ENCODE data around the gene KRTAP8-1.

The KRTAP8-1 gene

GRCh38 chr21:30831194-30831765 is 18.2 kb upstream of the KRTAP8-1 start:
- Histone ChIP-seq H3K9ac (ENCODE audit: low read length) (no peak overlapping the region), H4K8ac (ENCODE audit: low read depth, low read length) (no peak overlapping the region), H3K18ac (ENCODE audit: low read length) (no peak overlapping the region), H2BK15ac (replicated peaks; ENCODE audit: low read depth) (no peak overlapping the region), H3K27me3 (ENCODE audit: insufficient read depth, low read length, poor library complexity) (no peaks in the 10 kb centered on the region), H4K5ac (ENCODE audit: low read length) (no peak overlapping the region), H3K79me2 (ENCODE audit: control insufficient read depth, insufficient read depth, low read length) (no peaks in the 10 kb centered on the region), H3K27ac (ENCODE audit: low read depth, low read length) (no peak overlapping the region), H2BK120ac (ENCODE audit: low read depth, low read length) (no peak overlapping the region), H3K4ac (ENCODE audit: low read depth, low read length) (no peak overlapping the region), H2BK5ac (ENCODE audit: low read length) (no peak overlapping the region), H3K36me3 (ENCODE audit: control insufficient read depth, insufficient read depth, low read length) (no peaks in the 10 kb centered on the region), H3K4me3 (ENCODE audit: low read length) (no peak overlapping the region), H3K4me2 (ENCODE audit: low read length) (no peak overlapping the region), H3K4me1 (ENCODE audit: control insufficient read depth, low read depth, low read length) (no peaks in the 10 kb centered on the region), H3K23ac (ENCODE audit: low read length) (no peak overlapping the region), H2AK5ac (ENCODE audit: low read length) (no peak overlapping the region), H3K79me1 (ENCODE audit: low read length) (no peaks in the 10 kb centered on the region), H3K56ac (ENCODE audit: low read length) (no peak overlapping the region)
- peak; percentile 85 for DNase-seq
- no CpG with 5 or more reads among the region's 6 CpGs for WGBS (ENCODE audit: extremely low coverage, insufficient coverage, low lambda C conversion rate)

GRCh38 chr21:30829659-30830058 is 16.6 kb upstream of the KRTAP8-1 start, which contains the start of gene KRTAP7-1:
Gene KRTAP7-1 (minus strand): TSS chr21:30829759. CDS start chr21:30829698, 61 bp downstream.
- H3K79me2 ChIP-seq (ENCODE audit: control insufficient read depth, insufficient read depth, low read length): no peaks in the 10 kb centered on the region
- no peak for DNase-seq
- H3K23ac ChIP-seq (ENCODE audit: low read length): no peak within 1 kb of the TSS
- no peak within 1 kb of the TSS for H3K4me2 ChIP-seq (ENCODE audit: low read length)
- no peak within 1 kb of the TSS for H3K18ac ChIP-seq (ENCODE audit: low read length)
- no peak within 1 kb of the TSS for H3K4ac ChIP-seq (ENCODE audit: low read depth, low read length)
- WGBS (ENCODE audit: extremely low coverage, insufficient coverage, low lambda C conversion rate): no CpG with 5 or more reads among the region's 4 CpGs
- H3K9ac ChIP-seq (ENCODE audit: low read length): no peak within 1 kb of the TSS
- H4K8ac ChIP-seq (ENCODE audit: low read depth, low read length): no peak within 1 kb of the TSS
- no peaks in the 10 kb centered on the region for H3K27me3 ChIP-seq (ENCODE audit: insufficient read depth, low read length, poor library complexity)
- H4K5ac ChIP-seq (ENCODE audit: low read length): no peak within 1 kb of the TSS
- no peak within 1 kb of the TSS for H2BK5ac ChIP-seq (ENCODE audit: low read length)
- no peaks in the 10 kb centered on the region for H3K79me1 ChIP-seq (ENCODE audit: low read length)
- H3K56ac ChIP-seq (ENCODE audit: low read length): no peak within 1 kb of the TSS
- no peak within 1 kb of the TSS for H2BK120ac ChIP-seq (ENCODE audit: low read depth, low read length)
- H3K27ac ChIP-seq (ENCODE audit: low read depth, low read length): no peak within 1 kb of the TSS
- no peak within 1 kb of the TSS for H3K4me3 ChIP-seq (ENCODE audit: low read length)
- no peaks in the 10 kb centered on the region for H3K4me1 ChIP-seq (ENCODE audit: control insufficient read depth, low read depth, low read length)
- no peak within 1 kb of the TSS for H2AK5ac ChIP-seq (ENCODE audit: low read length)
- H3K36me3 ChIP-seq (ENCODE audit: control insufficient read depth, insufficient read depth, low read length): no peaks in the 10 kb centered on the region
- no peak within 1 kb of the TSS for H2BK15ac ChIP-seq (replicated peaks; ENCODE audit: low read depth)

- no peak overlapping the region for H3K4me2 ChIP-seq (ENCODE audit: low read length)
- H2AK5ac ChIP-seq (ENCODE audit: low read length): no peak overlapping the region
- no peak for DNase-seq
- no peak overlapping the region for H4K5ac ChIP-seq (ENCODE audit: low read length)
- H3K4ac ChIP-seq (ENCODE audit: low read depth, low read length): no peak overlapping the region
- H3K27me3 ChIP-seq (ENCODE audit: insufficient read depth, low read length, poor library complexity): no peaks in the 10 kb centered on the region
- no peaks in the 10 kb centered on the region for H3K36me3 ChIP-seq (ENCODE audit: control insufficient read depth, insufficient read depth, low read length)
- H3K27ac ChIP-seq (ENCODE audit: low read depth, low read length): no peak overlapping the region
- no peaks in the 10 kb centered on the region for H3K79me1 ChIP-seq (ENCODE audit: low read length)
- H3K4me1 ChIP-seq (ENCODE audit: control insufficient read depth, low read depth, low read length): no peaks in the 10 kb centered on the region
- H4K8ac ChIP-seq (ENCODE audit: low read depth, low read length): no peak overlapping the region
- H3K9ac ChIP-seq (ENCODE audit: low read length): no peak overlapping the region
- H2BK5ac ChIP-seq (ENCODE audit: low read length): no peak overlapping the region
- H3K23ac ChIP-seq (ENCODE audit: low read length): peak overlapping the region; percentile 9
- H2BK15ac ChIP-seq (replicated peaks; ENCODE audit: low read depth): no peak overlapping the region
- WGBS (ENCODE audit: extremely low coverage, insufficient coverage, low lambda C conversion rate): no CpG with 5 or more reads among the region's 7 CpGs
- H3K4me3 ChIP-seq (ENCODE audit: low read length): no peak overlapping the region
- H3K56ac ChIP-seq (ENCODE audit: low read length): no peak overlapping the region
- H2BK120ac ChIP-seq (ENCODE audit: low read depth, low read length): no peak overlapping the region
- H3K79me2 ChIP-seq (ENCODE audit: control insufficient read depth, insufficient read depth, low read length): no peaks in the 10 kb centered on the region
- no peak overlapping the region for H3K18ac ChIP-seq (ENCODE audit: low read length)
These were observed 6.0 kb upstream of the KRTAP8-1 start for GRCh38 chr21:30818837-30819610.

GRCh38 chr21:30800605-30801004 is 12.5 kb downstream of the KRTAP8-1 start:
- H2BK120ac ChIP-seq (ENCODE audit: low read depth, low read length): no peak overlapping the region
- no peak overlapping the region for H3K18ac ChIP-seq (ENCODE audit: low read length)
- no peak overlapping the region for H3K4me2 ChIP-seq (ENCODE audit: low read length)
- WGBS (ENCODE audit: extremely low coverage, insufficient coverage, low lambda C conversion rate): no CpG with 5 or more reads among the region's 1 CpG
- no peak overlapping the region for H3K27ac ChIP-seq (ENCODE audit: low read depth, low read length)
- no peak overlapping the region for H3K4me3 ChIP-seq (ENCODE audit: low read length)
- DNase-seq: no peak
- H4K5ac ChIP-seq (ENCODE audit: low read length): no peak overlapping the region
- H2BK5ac ChIP-seq (ENCODE audit: low read length): no peak overlapping the region
- no peak overlapping the region for H3K23ac ChIP-seq (ENCODE audit: low read length)
- no peaks in the 10 kb centered on the region for H3K79me1 ChIP-seq (ENCODE audit: low read length)
- no peaks in the 10 kb centered on the region for H3K36me3 ChIP-seq (ENCODE audit: control insufficient read depth, insufficient read depth, low read length)
- no peak overlapping the region for H3K56ac ChIP-seq (ENCODE audit: low read length)
- no peak overlapping the region for H3K9ac ChIP-seq (ENCODE audit: low read length)
- no peaks in the 10 kb centered on the region for H3K4me1 ChIP-seq (ENCODE audit: control insufficient read depth, low read depth, low read length)
- H4K8ac ChIP-seq (ENCODE audit: low read depth, low read length): no peak overlapping the region
- H2AK5ac ChIP-seq (ENCODE audit: low read length): no peak overlapping the region
- no peaks in the 10 kb centered on the region for H3K79me2 ChIP-seq (ENCODE audit: control insufficient read depth, insufficient read depth, low read length)
- no peak overlapping the region for H2BK15ac ChIP-seq (replicated peaks; ENCODE audit: low read depth)
- no peak overlapping the region for H3K4ac ChIP-seq (ENCODE audit: low read depth, low read length)
- no peaks in the 10 kb centered on the region for H3K27me3 ChIP-seq (ENCODE audit: insufficient read depth, low read length, poor library complexity)

GRCh38 chr21:30793581-30794314 is 19.3 kb downstream of the KRTAP8-1 start:
- Histone ChIP-seq H4K5ac (ENCODE audit: low read length) (no peak overlapping the region), H3K79me1 (ENCODE audit: low read length) (no peaks in the 10 kb centered on the region), H2BK5ac (ENCODE audit: low read length) (no peak overlapping the region), H3K4me2 (ENCODE audit: low read length) (no peak overlapping the region), H3K79me2 (ENCODE audit: control insufficient read depth, insufficient read depth, low read length) (no peaks in the 10 kb centered on the region), H3K9ac (ENCODE audit: low read length) (no peak overlapping the region), H3K4me1 (ENCODE audit: control insufficient read depth, low read depth, low read length) (no peaks in the 10 kb centered on the region), H3K4ac (ENCODE audit: low read depth, low read length) (no peak overlapping the region), H3K27ac (ENCODE audit: low read depth, low read length) (no peak overlapping the region), H2AK5ac (ENCODE audit: low read length) (no peak overlapping the region), H3K56ac (ENCODE audit: low read length) (no peak overlapping the region), H3K18ac (ENCODE audit: low read length) (no peak overlapping the region), H3K23ac (ENCODE audit: low read length) (no peak overlapping the region), H2BK15ac (replicated peaks; ENCODE audit: low read depth) (no peak overlapping the region), H4K8ac (ENCODE audit: low read depth, low read length) (no peak overlapping the region), H3K27me3 (ENCODE audit: insufficient read depth, low read length, poor library complexity) (no peaks in the 10 kb centered on the region), H3K4me3 (ENCODE audit: low read length) (no peak overlapping the region), H3K36me3 (ENCODE audit: control insufficient read depth, insufficient read depth, low read length) (no peaks in the 10 kb centered on the region), H2BK120ac (ENCODE audit: low read depth, low read length) (no peak overlapping the region)
- DNase-seq: no peak
- WGBS (ENCODE audit: extremely low coverage, insufficient coverage, low lambda C conversion rate): no CpG with 5 or more reads among the region's 2 CpGs

Data from mesendoderm (in vitro differentiated cells).